ENCODE measurements around the gene FAM163B.

DNA sequence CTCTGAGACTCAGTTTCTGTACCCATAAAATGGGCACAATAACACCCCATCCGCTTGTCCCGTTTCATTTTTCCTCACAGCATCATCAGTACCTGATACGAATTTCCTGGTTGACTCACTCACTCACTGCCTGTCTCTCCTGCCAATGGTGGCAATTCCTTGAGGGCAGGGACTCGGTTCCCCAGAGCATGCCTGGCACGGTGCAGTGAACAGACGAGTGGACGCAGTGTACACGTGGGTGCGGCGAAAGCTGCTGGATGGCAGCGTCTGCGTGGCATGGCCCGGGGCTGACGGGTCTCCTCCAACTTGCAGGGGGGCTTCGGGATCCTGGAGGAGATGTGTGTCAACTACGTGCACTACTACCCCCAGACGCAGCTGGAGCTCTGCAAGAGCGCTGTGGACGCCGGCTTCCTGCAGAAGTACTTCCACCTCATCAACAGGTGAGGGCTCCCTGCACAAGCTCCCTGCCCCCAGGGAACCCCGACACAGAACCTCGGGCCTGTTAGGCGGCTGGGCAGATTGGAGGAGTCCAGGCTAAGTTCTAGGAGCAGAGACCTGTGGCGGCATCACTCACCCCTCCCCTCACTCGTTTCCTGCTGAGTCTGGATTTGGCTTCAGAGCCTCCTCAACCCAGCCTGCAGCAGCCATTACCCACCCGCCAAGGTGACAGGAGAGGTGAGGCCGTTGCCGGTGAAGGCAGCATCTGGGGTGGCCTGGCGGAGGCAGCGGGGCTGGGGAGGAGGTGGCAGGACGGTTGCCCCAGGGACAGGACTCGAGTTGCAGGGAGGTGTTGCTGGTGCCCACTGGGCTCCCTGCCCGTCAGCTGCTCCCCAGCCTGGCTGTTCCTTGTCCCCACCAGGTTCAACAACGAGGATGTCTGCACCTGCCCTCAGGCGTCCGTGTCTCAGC, 47.3 kb upstream of the FAM163B start:
- TF ChIP-seq, protein P1, sequence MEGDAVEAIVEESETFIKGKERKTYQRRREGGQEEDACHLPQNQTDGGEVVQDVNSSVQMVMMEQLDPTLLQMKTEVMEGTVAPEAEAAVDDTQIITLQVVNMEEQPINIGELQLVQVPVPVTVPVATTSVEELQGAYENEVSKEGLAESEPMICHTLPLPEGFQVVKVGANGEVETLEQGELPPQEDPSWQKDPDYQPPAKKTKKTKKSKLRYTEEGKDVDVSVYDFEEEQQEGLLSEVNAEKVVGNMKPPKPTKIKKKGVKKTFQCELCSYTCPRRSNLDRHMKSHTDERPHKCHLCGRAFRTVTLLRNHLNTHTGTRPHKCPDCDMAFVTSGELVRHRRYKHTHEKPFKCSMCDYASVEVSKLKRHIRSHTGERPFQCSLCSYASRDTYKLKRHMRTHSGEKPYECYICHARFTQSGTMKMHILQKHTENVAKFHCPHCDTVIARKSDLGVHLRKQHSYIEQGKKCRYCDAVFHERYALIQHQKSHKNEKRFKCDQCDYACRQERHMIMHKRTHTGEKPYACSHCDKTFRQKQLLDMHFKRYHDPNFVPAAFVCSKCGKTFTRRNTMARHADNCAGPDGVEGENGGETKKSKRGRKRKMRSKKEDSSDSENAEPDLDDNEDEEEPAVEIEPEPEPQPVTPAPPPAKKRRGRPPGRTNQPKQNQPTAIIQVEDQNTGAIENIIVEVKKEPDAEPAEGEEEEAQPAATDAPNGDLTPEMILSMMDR (conservative IDR thresholded peaks at IDR 0.05 in 1 of 2, IDR thresholded peaks at IDR 0.05 in 1 of 2; ENCODE audit: low read depth in 1 of 2, low read length in 2 of 2), result no peak
- TF ChIP-seq EZH2 (IDR thresholded peaks at IDR 0.05; ENCODE audit: low read length, missing control alignments), result no peak
